ENCODE measurements around the gene TBCCD1. TPM values are rescaled to one million over a fixed set of nuclear protein-coding genes. Genes with fewer than 3 reads are reported as not detected.

The TBCCD1 gene
- total RNA-seq, 1 experiment from 2014 or later = 7.4 TPM

DNA sequence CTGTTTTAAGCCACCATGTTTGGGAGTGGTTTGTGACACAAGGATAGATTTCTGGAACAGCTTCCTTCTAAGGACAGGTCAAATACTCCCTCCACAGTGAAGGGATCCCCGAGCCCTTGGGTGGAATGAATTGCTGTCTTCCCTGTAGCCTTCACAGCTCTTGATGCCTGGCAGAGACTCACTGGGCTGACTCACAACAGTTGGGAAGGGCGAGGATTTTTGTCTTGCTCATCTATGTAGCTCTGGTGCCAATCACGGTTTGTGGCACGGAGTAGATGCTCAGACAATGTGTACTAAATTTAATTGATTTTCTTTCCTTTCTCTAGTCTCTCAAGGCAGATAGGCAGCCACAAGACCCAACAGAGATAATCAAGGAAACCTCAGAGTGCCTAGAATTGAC is 49.9 kb downstream of the TBCCD1 start:
- H2BK5ac ChIP-seq (ENCODE audit: insufficient read length, low read length) = no peak overlapping the region
- no peak overlapping the region for H3K23ac ChIP-seq (ENCODE audit: insufficient read length, low read depth, low read length)
- H3K9me3 ChIP-seq (ENCODE audit: control insufficient read depth, low read depth, low read length) = no peaks in the 10 kb centered on the region
- H3T11ph ChIP-seq (ENCODE audit: low read length) = no peak overlapping the region
- H2AFZ ChIP-seq (ENCODE audit: low read length) = no peak overlapping the region
- H3K36me3 Mint-ChIP-seq (ENCODE audit: insufficient read depth in 1 of 3, low read depth in 3 of 3) = no peaks in the 10 kb centered on the region
- H3K79me1 ChIP-seq (ENCODE audit: insufficient read depth, low read depth, low read length, poor library complexity, severe bottlenecking) = no peaks in the 10 kb centered on the region
- no peak overlapping the region for H2BK12ac ChIP-seq (ENCODE audit: insufficient read length, low read depth, low read length)
- H3K9ac ChIP-seq (ENCODE audit: extremely low read depth, insufficient read length, low read length) = no peak overlapping the region
- H4K20me1 ChIP-seq (ENCODE audit: control insufficient read depth, insufficient read depth, insufficient read length) = no peaks in the 10 kb centered on the region
- no peaks in the 10 kb centered on the region for H3K79me2 ChIP-seq (ENCODE audit: insufficient read depth, low read length)
- H2BK20ac ChIP-seq (ENCODE audit: low read depth, low read length, poor library complexity, severe bottlenecking) = no peak overlapping the region
- no peaks in the 10 kb centered on the region for H3K9me3 Mint-ChIP-seq
- H3K27ac Mint-ChIP-seq = no peak overlapping the region
- no peak overlapping the region for H3K18ac ChIP-seq (ENCODE audit: insufficient read length, low read depth, low read length)
- H4K5ac ChIP-seq (ENCODE audit: insufficient read length, low read depth, low read length) = no peak overlapping the region
- no peak overlapping the region for H2AK5ac ChIP-seq (ENCODE audit: insufficient read length, low read length)
- peaks cover 11% of the 10 kb centered on the region for H3K27me3 Mint-ChIP-seq (ENCODE audit: low read depth)
- DNase-seq = no peak
- H3K27me3 ChIP-seq (ENCODE audit: insufficient read depth, low read length) = no peaks in the 10 kb centered on the region
- no peaks in the 10 kb centered on the region for H3K4me1 ChIP-seq (ENCODE audit: insufficient read depth, low read length)
- TF ChIP-seq, protein P1, sequence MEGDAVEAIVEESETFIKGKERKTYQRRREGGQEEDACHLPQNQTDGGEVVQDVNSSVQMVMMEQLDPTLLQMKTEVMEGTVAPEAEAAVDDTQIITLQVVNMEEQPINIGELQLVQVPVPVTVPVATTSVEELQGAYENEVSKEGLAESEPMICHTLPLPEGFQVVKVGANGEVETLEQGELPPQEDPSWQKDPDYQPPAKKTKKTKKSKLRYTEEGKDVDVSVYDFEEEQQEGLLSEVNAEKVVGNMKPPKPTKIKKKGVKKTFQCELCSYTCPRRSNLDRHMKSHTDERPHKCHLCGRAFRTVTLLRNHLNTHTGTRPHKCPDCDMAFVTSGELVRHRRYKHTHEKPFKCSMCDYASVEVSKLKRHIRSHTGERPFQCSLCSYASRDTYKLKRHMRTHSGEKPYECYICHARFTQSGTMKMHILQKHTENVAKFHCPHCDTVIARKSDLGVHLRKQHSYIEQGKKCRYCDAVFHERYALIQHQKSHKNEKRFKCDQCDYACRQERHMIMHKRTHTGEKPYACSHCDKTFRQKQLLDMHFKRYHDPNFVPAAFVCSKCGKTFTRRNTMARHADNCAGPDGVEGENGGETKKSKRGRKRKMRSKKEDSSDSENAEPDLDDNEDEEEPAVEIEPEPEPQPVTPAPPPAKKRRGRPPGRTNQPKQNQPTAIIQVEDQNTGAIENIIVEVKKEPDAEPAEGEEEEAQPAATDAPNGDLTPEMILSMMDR (conservative IDR thresholded peaks at IDR 0.05) = no peak
- no peak overlapping the region for H3K14ac ChIP-seq (ENCODE audit: insufficient read depth, low read length)
- H3K56ac ChIP-seq (ENCODE audit: insufficient read length, low read depth, low read length) = no peak overlapping the region
- no peak overlapping the region for H4K8ac ChIP-seq (replicated peaks; ENCODE audit: insufficient read length, low read depth, low read length)
- H3K4ac ChIP-seq (ENCODE audit: low read depth, low read length) = no peak overlapping the region
- no peak overlapping the region for H4K91ac ChIP-seq (ENCODE audit: insufficient read length, low read depth, low read length)
- no peak overlapping the region for H3K27ac ChIP-seq (ENCODE audit: insufficient read length, low read depth, low read length)
- H3K23me2 ChIP-seq (ENCODE audit: insufficient read length, low read depth, low read length, poor library complexity, severe bottlenecking) = no peaks in the 10 kb centered on the region
- H2BK15ac ChIP-seq (ENCODE audit: low read depth, low read length) = no peak overlapping the region
- H3K4me3 Mint-ChIP-seq = no peak overlapping the region
- WGBS (ENCODE audit: extremely low coverage, insufficient read length, low lambda C conversion rate) = no CpG with 5 or more reads among the region's 4 CpGs
- H3K4me2 ChIP-seq (ENCODE audit: insufficient read depth, insufficient read length, low read length) = no peak overlapping the region
- H3K4me1 Mint-ChIP-seq = peaks cover 9 to 12% of the 10 kb centered on the region in 2 experiments
- no peak overlapping the region for H2BK120ac ChIP-seq (ENCODE audit: low read depth, low read length, poor library complexity, severe bottlenecking)

Data from H9 (cell line).